Liver (tissue), 9 donors: ENCODE results near the gene MAP3K8. TPM values are rescaled to one million over a fixed set of nuclear protein-coding genes. Genes with fewer than 3 reads are reported as not detected.

Source experiments
- DNase-seq: peaks from one replicate; pipeline ENCODE4 v3.0.0-alpha.2; 2017; ENCODE audit warnings: low spot score
- H3K27ac ChIP-seq, 2 donors: one replicate each; pipeline ENCODE4 v1.7.0; 2013; ENCODE audit warnings: inconsistent platforms in 2 of 2, low read length in 2 of 2, control low read depth in 1 of 2, low read depth in 1 of 2, mild to moderate bottlenecking in 1 of 2
- H3K27me3 ChIP-seq, 4 donors: one replicate each; pipeline versions ENCODE4 v1.6.1 to v1.7.0; 2013; ENCODE audit warnings: low read length in 3 of 4, inconsistent platforms in 1 of 4, mild to moderate bottlenecking in 1 of 4, moderate library complexity in 1 of 4; ENCODE audit not compliant: control insufficient read depth in 4 of 4, insufficient read depth in 4 of 4
- H3K36me3 ChIP-seq, 4 donors: one replicate each; pipeline versions ENCODE4 v1.6.1 to v1.7.0; 2013; ENCODE audit warnings: low read length in 3 of 4, mild to moderate bottlenecking in 3 of 4, low read depth in 1 of 4, moderate library complexity in 1 of 4; ENCODE audit not compliant: control insufficient read depth in 4 of 4, insufficient read depth in 3 of 4
- H3K4me1 ChIP-seq, 4 donors: one replicate each; pipeline versions ENCODE4 v1.6.1 to v1.7.0; 2013; ENCODE audit warnings: low read length in 3 of 4, mild to moderate bottlenecking in 3 of 4, moderate library complexity in 1 of 4; ENCODE audit not compliant: control insufficient read depth in 4 of 4, insufficient read depth in 4 of 4
- H3K4me3 ChIP-seq, 3 donors: one replicate each; pipeline versions ENCODE4 v1.6.1 to v1.7.0; 2013; ENCODE audit warnings: low read length in 3 of 3, control low read depth in 1 of 3, low read depth in 1 of 3, mild to moderate bottlenecking in 1 of 3
- H3K9ac ChIP-seq, 2 donors: one replicate each; pipeline ENCODE4 v1.7.0; 2013; ENCODE audit warnings: low read length in 2 of 2, mild to moderate bottlenecking in 2 of 2, moderate library complexity in 2 of 2, control low read depth in 1 of 2, low read depth in 1 of 2
- H3K9me3 ChIP-seq, 4 donors: one replicate each; pipeline versions ENCODE4 v1.6.1 to v1.7.0; 2013; ENCODE audit warnings: low read length in 3 of 4; ENCODE audit not compliant: control insufficient read depth in 4 of 4
- GABPA ChIP-seq, 2 donors: IDR thresholded peaks in 1 of 2; conservative IDR thresholded peaks in 1 of 2; 2 replicates each; pipeline ENCODE4 v1.6.1; 2016; ENCODE audit warnings: antibody characterized with exemption in 2 of 2, mild to moderate bottlenecking in 1 of 2, moderate library complexity in 1 of 2
- HNF4G ChIP-seq: IDR thresholded peaks from 2 replicates; pipeline ENCODE4 v1.6.1; 2016; ENCODE audit warnings: antibody characterized with exemption
- JUND ChIP-seq, 2 donors: IDR thresholded peaks; 2 replicates each; pipeline ENCODE4 v1.6.1; 2016; ENCODE audit warnings: antibody characterized with exemption in 2 of 2
- MAX ChIP-seq: IDR thresholded peaks from 2 replicates; pipeline ENCODE4 v1.6.1; 2016; ENCODE audit warnings: antibody characterized with exemption
- RAD21 ChIP-seq, 2 donors: IDR thresholded peaks; 2 replicates each; pipeline ENCODE4 v1.6.1; 2016; ENCODE audit warnings: antibody characterized with exemption in 2 of 2, mild to moderate bottlenecking in 2 of 2
- REST ChIP-seq: IDR thresholded peaks from 2 replicates; pipeline ENCODE4 v1.6.1; 2016; ENCODE audit warnings: antibody characterized with exemption, mild to moderate bottlenecking
- SP1 ChIP-seq: IDR thresholded peaks from 2 replicates; pipeline ENCODE4 v1.6.1; 2018; ENCODE audit warnings: antibody characterized with exemption, mild to moderate bottlenecking
- TAF1 ChIP-seq: conservative IDR thresholded peaks from 2 replicates; pipeline ENCODE4 v1.6.1; 2016; ENCODE audit warnings: antibody characterized with exemption, mild to moderate bottlenecking
- ZBTB33 ChIP-seq: IDR thresholded peaks from 2 replicates; pipeline ENCODE4 v1.6.1; 2016; ENCODE audit warnings: antibody characterized with exemption
- WGBS: extraction: QIAGEN DNeasy Blood & Tissue Kit; methylation state at CpG from one replicate; pipeline ENCODE4 v1.1.7; 2013; 5-methylcytosine and 5-hydroxymethylcytosine counted together
- polyA plus RNA-seq, 2 donors: library from polyadenylated mRNA; stranded (reverse) in 1 of 2; unstranded in 1 of 2; fragments of 200-250 nt in 1 of 2; fragments of >200 nt in 1 of 2; fragmentation: Nextera tagmentation in 1 of 2; extraction: Ambion mirVana in 1 of 2; gene quantifications; one replicate each; pipeline versions ENCODE4 v1.2.1 to v1.2.3, GENCODE V29; 2013 to 2015
- total RNA-seq, 2 donors: library from RNA; depleted of rRNA; stranded (reverse); fragments of >200 nt; gene quantifications; one replicate each; pipeline ENCODE4 v1.2.3, GENCODE V29; 2014
- TF ChIP-seq, protein P1 (sequence below): IDR thresholded peaks from 2 replicates; pipeline ENCODE4 v1.6.1; 2016; ENCODE audit warnings: antibody characterized with exemption
- donor health status: healthy.
- donor health status: healthy.
- donor health status: healthy.
- donor health status: healthy.
- donor health status: healthy.

The MAP3K8 gene
- total and polyA plus RNA-seq, 4 donors = 2.1 to 11.4 (median 6.1) TPM

DNA sequence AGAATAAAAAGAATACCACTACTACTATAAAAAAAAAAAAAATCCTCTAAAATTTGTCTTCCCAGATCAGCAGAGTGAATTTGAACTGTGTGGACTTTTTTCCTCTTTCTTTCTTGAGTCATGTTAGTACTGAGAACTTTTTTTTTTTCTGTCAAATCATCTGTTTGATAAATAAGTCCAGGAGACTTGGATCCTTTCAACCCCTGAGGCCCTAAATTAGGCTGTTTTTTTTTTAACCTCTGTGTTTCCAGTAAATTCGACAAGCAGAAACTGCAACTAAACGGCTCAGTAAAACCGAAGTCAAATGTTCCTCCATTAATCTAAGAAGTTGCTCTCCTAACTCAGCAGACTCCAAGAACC lies 2.7 kb downstream of the MAP3K8 start:
- Histone ChIP-seq H3K36me3 (peaks cover 0 to 7% (median 2%) of the 10 kb centered on the region in 4 donors), H3K4me1 (peaks cover 0 to 19% (median 5%) of the 10 kb centered on the region in 4 donors), H3K27me3 (no peaks in the 10 kb centered on the region), H3K9ac (no peak overlapping the region), H3K9me3 (no peaks in the 10 kb centered on the region), H3K27ac (no peak overlapping the region), H3K4me3 (peak overlapping the region in 1 of 3 donors; percentile 2)
- TF ChIP-seq, protein P1, sequence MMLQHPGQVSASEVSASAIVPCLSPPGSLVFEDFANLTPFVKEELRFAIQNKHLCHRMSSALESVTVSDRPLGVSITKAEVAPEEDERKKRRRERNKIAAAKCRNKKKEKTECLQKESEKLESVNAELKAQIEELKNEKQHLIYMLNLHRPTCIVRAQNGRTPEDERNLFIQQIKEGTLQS = no peak
- DNase-seq = no peak
- 56% methylated on average over 3 of the region's 3 CpGs for WGBS

DNA sequence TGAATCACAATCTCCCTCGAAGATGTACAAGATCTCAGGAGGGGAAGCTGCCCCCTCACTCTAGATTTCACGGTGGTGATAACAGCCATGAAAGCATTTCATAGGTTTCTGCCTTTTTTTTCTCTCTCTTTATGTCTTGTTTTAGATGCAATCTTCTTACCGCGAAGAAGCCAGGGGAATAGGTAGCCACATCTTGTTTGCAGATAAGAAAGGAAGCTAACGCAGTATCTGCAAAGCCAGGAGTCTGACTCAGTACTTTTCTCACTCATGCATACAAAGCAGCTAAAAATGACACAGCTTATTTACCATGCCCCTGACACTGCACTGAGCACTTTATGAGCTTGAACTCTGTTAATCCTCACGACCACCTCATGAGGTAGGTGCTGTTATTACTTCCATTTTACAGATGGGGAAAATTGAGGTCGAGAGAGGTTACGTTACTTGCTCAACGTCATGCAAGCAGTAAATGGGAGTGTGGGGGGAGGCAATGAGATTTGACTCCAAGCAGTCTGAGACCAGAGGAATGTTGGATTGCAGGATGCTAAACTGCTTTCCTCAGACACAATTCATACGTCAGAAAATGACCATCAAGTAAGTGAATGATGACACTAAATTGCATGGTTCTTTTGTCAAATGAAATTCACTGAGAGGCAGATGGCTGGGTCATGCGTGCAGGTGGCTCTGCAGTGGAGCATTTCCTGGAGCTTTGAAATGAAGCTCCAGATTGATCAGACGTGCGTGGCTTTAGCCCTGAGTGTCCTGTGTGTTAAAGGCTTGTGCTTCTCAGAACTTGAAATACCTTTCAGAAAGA lies 3.3 kb downstream of the MAP3K8 start:
- Histone ChIP-seq H3K27me3 (no peaks in the 10 kb centered on the region), H3K9me3 (no peaks in the 10 kb centered on the region), H3K27ac (peak overlapping the region; percentile 12 to 29), H3K4me1 (peaks cover 0 to 19% (median 5%) of the 10 kb centered on the region in 4 donors), H3K9ac (no peak overlapping the region), H3K36me3 (peaks cover 0 to 8% (median 3%) of the 10 kb centered on the region in 4 donors), H3K4me3 (peak overlapping the region in 2 of 3 donors; percentile 2 to 4)
- TF ChIP-seq RAD21 (IDR thresholded peaks at IDR 0.05) (no peak), TAF1 (no peak), JUND (IDR thresholded peaks at IDR 0.05) (no peak), GABPA (IDR thresholded peaks at IDR 0.05 in 1 of 2, conservative IDR thresholded peaks at IDR 0.05 in 1 of 2) (no peak), REST (no peak), HNF4G (no peak), MAX (no peak), ZBTB33 (no peak), SP1 (no peak)
- TF ChIP-seq, protein P1 = no peak
- 62% methylated on average over 13 of the region's 13 CpGs for WGBS
- DNase-seq = no peak
